Immature natural killer cell (primary cell): ENCODE results near the gene TYW1B. TPM values are rescaled to one million over a fixed set of nuclear protein-coding genes. Genes with fewer than 3 reads are reported as not detected.
"Not testable (repeated sequence)": the region's sequence is repeated elsewhere in the genome, so short reads cannot be mapped to it uniquely, and the experiment has no call there.

Experiments used
- DNase-seq, 3 donors: peaks; one replicate each; pipeline ENCODE4 v3.0.0; 2022; ENCODE audit warnings: mixed read lengths in 1 of 3
- H3K27ac Mint-ChIP-seq, 6 donors: one replicate each; pipeline ENCODE4 v1.8.0; 2020; ENCODE audit warnings: mixed read lengths in 6 of 6, mild to moderate bottlenecking in 5 of 6, inconsistent platforms in 4 of 6, moderate library complexity in 3 of 6
- H3K27me3 Mint-ChIP-seq, 3 donors: one replicate each; pipeline ENCODE4 v1.8.0; 2020 to 2021; ENCODE audit warnings: low read depth in 3 of 3, mild to moderate bottlenecking in 3 of 3, mixed read lengths in 3 of 3, moderate library complexity in 3 of 3, inconsistent platforms in 1 of 3
- H3K36me3 Mint-ChIP-seq, 3 donors: one replicate each; pipeline ENCODE4 v1.8.0; 2020; ENCODE audit warnings: mixed read lengths in 3 of 3, inconsistent platforms in 2 of 3, mild to moderate bottlenecking in 2 of 3
- H3K4me1 Mint-ChIP-seq, 2 donors: one replicate each; pipeline ENCODE4 v1.8.0; 2020; ENCODE audit warnings: inconsistent platforms in 2 of 2, mild to moderate bottlenecking in 2 of 2, mixed read lengths in 2 of 2, moderate library complexity in 1 of 2
- H3K4me3 Mint-ChIP-seq, 5 donors: one replicate each; pipeline ENCODE4 v1.8.0; 2020; ENCODE audit warnings: mild to moderate bottlenecking in 5 of 5, mixed read lengths in 5 of 5, inconsistent platforms in 3 of 5, moderate library complexity in 3 of 5
- H3K9me3 Mint-ChIP-seq, 6 donors: one replicate each; pipeline ENCODE4 v1.8.0; 2020; ENCODE audit warnings: mild to moderate bottlenecking in 6 of 6, mixed read lengths in 6 of 6, inconsistent platforms in 4 of 6, moderate library complexity in 3 of 6
- polyA plus RNA-seq, 3 donors: library from polyadenylated mRNA; unstranded; fragments of 300-500 nt; fragmentation: Illumina TruSeq; gene quantifications; one replicate each; pipeline ENCODE4 v1.2.3, GENCODE V29; 2021

Gene TYW1B
- polyA plus RNA-seq, 3 donors from 2014 or later = 0.55 to 2.0 (median 0.88) TPM

- not testable (repeated sequence) for H3K4me1 Mint-ChIP-seq, H3K9me3 Mint-ChIP-seq, H3K27me3 Mint-ChIP-seq, H3K4me3 Mint-ChIP-seq, DNase-seq, H3K27ac Mint-ChIP-seq
- H3K36me3 Mint-ChIP-seq = peaks cover 20 to 26% (median 23%) of the 10 kb centered on the region in 3 donors
Measured at GRCh38 chr7:72717252-72717774, 110.7 kb downstream of the TYW1B start.

- not testable (repeated sequence) for DNase-seq
- H3K27ac Mint-ChIP-seq = peak overlapping the region in 1 of 6 donors; percentile 46
Measured at GRCh38 chr7:72711927-72712326, 116.1 kb downstream of the TYW1B start.

DNA sequence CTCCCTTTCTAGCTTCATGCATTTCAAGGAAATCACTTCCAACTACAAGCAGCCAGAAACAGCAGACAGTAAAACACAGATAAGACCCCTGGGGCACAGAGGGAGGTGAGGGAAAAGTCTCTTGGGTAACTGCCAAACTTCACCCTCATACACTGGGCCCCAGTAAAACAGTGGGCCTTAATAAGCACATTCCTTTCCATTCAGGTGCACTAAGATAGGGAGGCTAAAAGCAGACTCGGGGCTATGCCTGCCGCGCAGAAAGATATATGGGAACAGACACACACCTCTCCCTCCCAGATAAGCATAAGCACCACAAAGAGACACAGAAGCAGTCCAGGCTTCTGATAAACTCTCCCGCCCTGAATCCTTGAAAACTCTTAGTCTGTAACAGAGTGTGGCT is 117.0 kb downstream of the TYW1B start:
- Mint-ChIP-seq H3K4me1 (peaks cover 2 to 6% of the 10 kb centered on the region in 2 donors), H3K4me3 (no peak overlapping the region), H3K9me3 (no peaks in the 10 kb centered on the region), H3K27ac (no peak overlapping the region), H3K27me3 (no peaks in the 10 kb centered on the region), H3K36me3 (peaks cover 5 to 41% (median 29%) of the 10 kb centered on the region in 3 donors)
- DNase-seq = no peak

More at GRCh38 chr7:72711927-72712326, 116.1 kb downstream of the TYW1B start:
- H3K36me3 Mint-ChIP-seq = peaks cover 5 to 36% (median 25%) of the 10 kb centered on the region in 3 donors
- not testable (repeated sequence) for H3K9me3 Mint-ChIP-seq, H3K27me3 Mint-ChIP-seq, H3K4me1 Mint-ChIP-seq, H3K4me3 Mint-ChIP-seq

GRCh38 chr7:72709909-72710308 is 118.1 kb downstream of the TYW1B start:
- Mint-ChIP-seq H3K9me3 (no peaks in the 10 kb centered on the region), H3K27me3 (no peaks in the 10 kb centered on the region)
- no peak for DNase-seq

GRCh38 chr7:72708371-72709050 is 119.5 kb downstream of the TYW1B start:
- H3K9me3 Mint-ChIP-seq, H3K4me3 Mint-ChIP-seq, H3K4me1 Mint-ChIP-seq, H3K27ac Mint-ChIP-seq, DNase-seq, H3K27me3 Mint-ChIP-seq: not testable (repeated sequence)
- H3K36me3 Mint-ChIP-seq = peaks cover 9 to 50% (median 39%) of the 10 kb centered on the region in 3 donors

More at GRCh38 chr7:72709909-72710308, 118.1 kb downstream of the TYW1B start:
- no peak overlapping the region for H3K4me3 Mint-ChIP-seq
- peaks cover 2 to 6% of the 10 kb centered on the region in 2 donors for H3K4me1 Mint-ChIP-seq
- no peak overlapping the region for H3K27ac Mint-ChIP-seq
- peaks cover 9 to 45% (median 33%) of the 10 kb centered on the region in 3 donors for H3K36me3 Mint-ChIP-seq

DNA sequence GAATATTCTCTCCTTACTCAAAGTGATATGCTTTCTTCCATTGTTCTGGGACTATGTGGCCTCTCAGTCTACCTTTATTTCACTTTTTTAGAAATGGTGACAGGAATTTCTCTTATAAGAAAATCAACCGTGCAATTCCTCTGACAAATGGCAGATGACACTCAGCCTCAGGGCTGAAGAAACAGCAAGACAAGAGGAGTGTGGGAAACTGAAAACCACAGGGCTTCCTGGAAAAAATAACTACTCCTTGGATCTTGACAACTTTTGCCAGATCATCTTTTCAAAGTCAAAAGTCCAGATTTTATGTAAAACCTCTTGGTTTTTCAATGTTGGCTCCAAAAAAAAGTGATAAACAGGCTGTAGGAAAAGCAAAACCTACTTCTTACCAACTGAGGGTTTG is 121.5 kb downstream of the TYW1B start:
- Mint-ChIP-seq H3K9me3 (no peaks in the 10 kb centered on the region), H3K4me3 (no peak overlapping the region), H3K36me3 (peaks cover 4 to 43% (median 42%) of the 10 kb centered on the region in 3 donors), H3K27ac (no peak overlapping the region), H3K27me3 (no peaks in the 10 kb centered on the region), H3K4me1 (peaks cover 2 to 6% of the 10 kb centered on the region in 2 donors)
- DNase-seq = no peak

DNA sequence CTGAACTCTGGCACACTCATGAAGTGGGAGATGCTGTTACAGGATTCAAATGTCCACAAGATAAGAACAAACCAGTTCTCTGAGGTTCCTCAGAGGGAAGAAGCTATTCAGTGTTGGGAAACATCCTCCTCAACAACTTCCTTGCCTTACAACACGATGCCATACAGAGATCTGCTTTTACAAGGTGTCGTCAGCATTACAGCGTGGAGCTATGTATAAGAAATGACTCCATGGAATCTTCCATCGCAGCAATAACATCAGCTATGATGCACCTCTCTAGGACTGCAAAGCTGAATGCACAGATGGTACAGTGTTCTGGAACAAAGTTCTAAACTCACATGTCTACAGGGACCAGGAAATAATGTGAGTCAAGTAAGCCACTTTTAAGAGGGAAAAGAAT is 122.3 kb downstream of the TYW1B start:
- not testable (repeated sequence) for H3K27ac Mint-ChIP-seq, H3K27me3 Mint-ChIP-seq, H3K4me1 Mint-ChIP-seq, H3K9me3 Mint-ChIP-seq, DNase-seq, H3K4me3 Mint-ChIP-seq
- peaks cover 4 to 40% (median 39%) of the 10 kb centered on the region in 3 donors for H3K36me3 Mint-ChIP-seq

DNA sequence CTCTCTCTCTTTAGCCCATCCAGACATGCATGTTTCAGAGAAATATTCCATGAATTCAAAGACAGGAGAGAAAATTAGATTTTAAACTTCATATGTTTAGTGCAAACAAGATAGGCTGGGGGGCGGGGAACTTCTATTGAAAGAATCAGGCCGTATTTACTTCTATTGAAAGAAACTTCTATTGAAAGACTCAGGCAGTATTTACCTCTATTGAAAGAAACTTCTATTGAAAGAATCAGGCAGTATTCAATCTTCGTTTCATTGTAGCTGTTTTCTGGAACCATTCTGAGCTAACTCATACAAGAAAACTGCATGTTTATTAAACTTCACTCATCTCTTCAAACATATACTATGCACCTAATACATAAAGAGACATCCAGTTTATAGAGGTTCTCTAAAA is 123.1 kb downstream of the TYW1B start:
- Mint-ChIP-seq H3K36me3 (peaks cover 4 to 36% (median 32%) of the 10 kb centered on the region in 3 donors), H3K4me3 (no peak overlapping the region), H3K27me3 (peaks cover 0 to 1% (median 0%) of the 10 kb centered on the region in 3 donors), H3K9me3 (no peaks in the 10 kb centered on the region), H3K4me1 (peaks cover 2 to 6% of the 10 kb centered on the region in 2 donors), H3K27ac (peak overlapping the region in 1 of 6 donors; percentile 32)
- DNase-seq = no peak

DNA sequence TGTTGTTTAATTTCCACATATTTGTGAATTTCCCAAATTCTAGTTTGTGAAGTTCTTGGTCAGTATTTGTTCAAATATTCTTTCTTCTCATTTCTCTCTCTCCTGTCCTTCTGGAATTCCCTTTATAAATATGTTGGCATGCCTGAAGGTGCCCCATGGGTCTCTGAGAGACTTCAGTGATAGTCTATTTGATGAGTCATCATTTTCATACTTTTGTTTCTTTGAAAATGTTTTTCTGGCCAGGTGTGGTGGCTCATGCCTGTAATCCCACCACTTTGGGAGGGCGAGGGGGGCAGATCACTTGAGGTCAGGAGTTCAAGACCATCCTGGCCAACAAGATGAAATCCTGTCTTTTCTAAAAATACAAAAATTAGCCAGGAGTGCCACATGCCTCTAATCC is 127.5 kb downstream of the TYW1B start:
- peaks cover 4 to 20% (median 18%) of the 10 kb centered on the region in 3 donors for H3K36me3 Mint-ChIP-seq
- H3K9me3 Mint-ChIP-seq, H3K27me3 Mint-ChIP-seq, H3K4me3 Mint-ChIP-seq, H3K4me1 Mint-ChIP-seq, H3K27ac Mint-ChIP-seq, DNase-seq: not testable (repeated sequence)

DNA sequence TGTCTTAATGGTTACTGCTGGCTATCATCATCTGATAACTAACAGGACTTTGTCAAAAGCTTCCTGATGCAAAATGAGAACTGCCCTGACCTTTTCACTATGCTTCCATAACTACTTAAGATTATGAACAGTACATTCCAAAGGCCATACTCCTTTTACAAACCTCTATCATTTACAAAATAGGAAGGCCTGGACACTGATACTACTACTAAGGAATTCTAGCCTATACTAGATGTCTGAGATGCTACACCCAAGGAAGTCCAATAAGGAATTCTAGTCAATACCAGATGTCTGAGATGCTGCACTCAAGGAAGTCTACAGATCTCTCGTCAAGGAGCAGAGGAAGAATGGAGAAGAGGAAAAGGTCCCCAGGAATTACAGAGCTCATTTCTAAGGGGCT is 130.9 kb downstream of the TYW1B start:
- not testable (repeated sequence) for H3K9me3 Mint-ChIP-seq, H3K27me3 Mint-ChIP-seq, DNase-seq, H3K4me3 Mint-ChIP-seq, H3K4me1 Mint-ChIP-seq
- Mint-ChIP-seq H3K27ac (peak overlapping the region in 1 of 6 donors; percentile 24), H3K36me3 (peaks cover 14 to 23% (median 18%) of the 10 kb centered on the region in 3 donors)

- not testable (repeated sequence) for H3K27me3 Mint-ChIP-seq, DNase-seq, H3K4me1 Mint-ChIP-seq, H3K4me3 Mint-ChIP-seq, H3K9me3 Mint-ChIP-seq
- Mint-ChIP-seq H3K36me3 (peaks cover 14 to 23% (median 14%) of the 10 kb centered on the region in 3 donors), H3K27ac (peak overlapping the region in 1 of 6 donors; percentile 24)
Measured at GRCh38 chr7:72696643-72697042, 131.4 kb downstream of the TYW1B start.

DNA sequence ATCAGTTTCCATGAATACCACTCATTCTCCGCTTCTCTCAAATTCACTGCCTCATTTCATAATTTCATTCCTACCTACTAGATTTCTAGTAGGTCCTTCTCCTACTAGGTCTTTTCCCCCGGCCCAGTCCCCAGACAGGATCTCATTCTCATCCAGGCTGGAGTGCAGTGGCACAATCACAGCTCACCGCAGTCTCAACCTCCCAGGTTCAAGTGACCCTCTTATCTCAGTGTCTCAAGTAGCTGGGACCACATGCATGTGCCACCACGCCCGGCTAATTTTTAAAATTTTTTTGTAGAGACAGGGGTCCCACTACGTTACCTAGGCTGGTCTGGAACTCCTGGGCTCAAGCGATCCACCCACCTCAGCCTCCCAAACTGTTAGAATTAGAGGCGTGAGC is 132.5 kb downstream of the TYW1B start:
- H3K4me3 Mint-ChIP-seq, H3K27me3 Mint-ChIP-seq, DNase-seq, H3K9me3 Mint-ChIP-seq: not testable (repeated sequence)
- peaks cover 12 to 14% of the 10 kb centered on the region in 2 donors for H3K4me1 Mint-ChIP-seq
- peaks cover 12 to 20% (median 14%) of the 10 kb centered on the region in 3 donors for H3K36me3 Mint-ChIP-seq
- H3K27ac Mint-ChIP-seq = peak overlapping the region in 1 of 6 donors; percentile 10

- Mint-ChIP-seq H3K27ac (peak overlapping the region; percentile 53 to 88 (median 78)), H3K4me1 (peaks cover 30 to 40% of the 10 kb centered on the region in 2 donors), H3K36me3 (peaks cover 14 to 24% (median 18%) of the 10 kb centered on the region in 3 donors), H3K4me3 (peak overlapping the region in 4 of 5 donors; percentile 24 to 58 (median 56))
- DNase-seq, H3K9me3 Mint-ChIP-seq, H3K27me3 Mint-ChIP-seq: not testable (repeated sequence)
Measured at GRCh38 chr7:72691442-72691841, 136.6 kb downstream of the TYW1B start.

- not testable (repeated sequence) for H3K27me3 Mint-ChIP-seq, H3K9me3 Mint-ChIP-seq
- H3K36me3 Mint-ChIP-seq = peaks cover 13 to 30% (median 20%) of the 10 kb centered on the region in 3 donors
- H3K4me3 Mint-ChIP-seq = peak overlapping the region; percentile 64 to 74 (median 72)
- peak in 2 of 3 donors; percentile 8 to 14 for DNase-seq
- H3K27ac Mint-ChIP-seq = peak overlapping the region; percentile 30 to 86 (median 78)
- peaks cover 30 to 40% of the 10 kb centered on the region in 2 donors for H3K4me1 Mint-ChIP-seq
Measured at GRCh38 chr7:72690177-72690576, 137.8 kb downstream of the TYW1B start.
